Measurements from ENCODE around the gene RGPD8. TPM values are rescaled to one million over a fixed set of nuclear protein-coding genes. Genes with fewer than 3 reads are reported as not detected.

Gene RGPD8
- polyA plus RNA-seq, 1 of the 3 experiments (the other 2 are of a cell fraction), result 0.76 TPM

- peaks cover 13 to 17% of the 10 kb centered on the region in 2 experiments; a peak in 3 of 4 replicates for H3K4me1 ChIP-seq (ENCODE audit: control insufficient read depth in 1 of 2, insufficient read depth in 2 of 2, low read depth in 1 of 2, low read length in 1 of 2)
- peaks cover 12 to 16% of the 10 kb centered on the region in 2 experiments for H3K36me3 ChIP-seq (replicated peaks in 1 of 2; ENCODE audit: control insufficient read depth in 1 of 2, insufficient read depth in 2 of 2, low read length in 1 of 2)
- no peak for TF ChIP-seq MXI1 (IDR thresholded peaks at IDR 0.05; ENCODE audit: low read depth, low read length)
- TF ChIP-seq TAF1 (IDR thresholded peaks at IDR 0.05; ENCODE audit: borderline replicate concordance, low read depth, low read length), result 0 out of 2 replicates have a peak, but pooled peaks have one; percentile 6
- TF ChIP-seq FOXM1 (IDR thresholded peaks at IDR 0.05; ENCODE audit: low read depth), result no peak
- peak overlapping the region; percentile 91 for H3K4me2 ChIP-seq
- CTCF ChIA-PET, result interaction anchor here (1.1 to 1.5 kb wide), 4 partner anchors 9 to 101 kb away, joined by 3 to 6 read pairs (median 4); no protein-coding TSS in a partner anchor
- H3F3A ChIP-seq (replicated peaks; ENCODE audit: insufficient read depth), result peaks cover 30% of the 10 kb centered on the region
- H3K4me3 ChIP-seq (ENCODE audit: low read depth in 2 of 2, low read length in 1 of 2), result peak overlapping the region; percentile 89 to 99
- H3K9me3 ChIP-seq, result no peaks in the 10 kb centered on the region
- H3K9me2 ChIP-seq, result no peaks in the 10 kb centered on the region
- peak overlapping the region; percentile 87 for H2AFZ ChIP-seq (ENCODE audit: low read depth)
- H3K9ac ChIP-seq, result peak overlapping the region; percentile 94
- POLR2A ChIA-PET, result interaction anchor here (0.9 kb wide), 1 partner anchor 10 kb away, joined by 3 read pairs; no protein-coding TSS in a partner anchor
- peak; percentile 77 for DNase-seq
- H3K27me3 ChIP-seq (ENCODE audit: insufficient read depth), result no peaks in the 10 kb centered on the region
- H3K27ac ChIP-seq (ENCODE audit: low read depth in 2 of 2, low read length in 1 of 2), result peak overlapping the region; percentile 88 to 90
- H4K20me1 ChIP-seq (ENCODE audit: insufficient read depth), result peaks cover 6% of the 10 kb centered on the region; the same call in 1 of the 2 replicates
- under 1% methylated on average over 41 of the region's 77 CpGs for WGBS (ENCODE audit: low lambda C conversion rate)
- H3K79me2 ChIP-seq (ENCODE audit: insufficient read depth), result peaks cover 52% of the 10 kb centered on the region
These were observed 49.0 kb upstream of the RGPD8 start for GRCh38 chr2:112482309-112483041.

GRCh38 chr2:112481528-112482233 lies 48.2 kb upstream of the RGPD8 start, which contains the start of gene TTL:
Gene TTL, plus strand, starts transcription at chr2:112482156. Its CDS starts 189 bp downstream, at chr2:112482345.
- Histone ChIP-seq H2AFZ (ENCODE audit: low read depth) (peak within 1 kb of the TSS; percentile 91), H3K4me1 (ENCODE audit: control insufficient read depth in 1 of 2, insufficient read depth in 2 of 2, low read depth in 1 of 2, low read length in 1 of 2) (peaks cover 13 to 17% of the 10 kb centered on the region in 2 experiments; a peak in 3 of 4 replicates), H4K20me1 (ENCODE audit: insufficient read depth) (peaks cover 4% of the 10 kb centered on the region; the same call in 1 of the 2 replicates), H3K27me3 (ENCODE audit: insufficient read depth) (no peaks in the 10 kb centered on the region), H3K4me3 (ENCODE audit: low read depth in 2 of 2, low read length in 1 of 2) (peak within 1 kb of the TSS; percentile 89 to 99), H3K9me3 (no peaks in the 10 kb centered on the region), H3K9me2 (no peaks in the 10 kb centered on the region), H3K9ac (peak within 1 kb of the TSS; percentile 94), H3F3A (replicated peaks; ENCODE audit: insufficient read depth) (peaks cover 30% of the 10 kb centered on the region), H3K36me3 (replicated peaks in 1 of 2; ENCODE audit: control insufficient read depth in 1 of 2, insufficient read depth in 2 of 2, low read length in 1 of 2) (peaks cover 8 to 10% of the 10 kb centered on the region in 2 experiments), H3K4me2 (peak within 1 kb of the TSS; percentile 98), H3K27ac (ENCODE audit: low read depth in 2 of 2, low read length in 1 of 2) (peak within 1 kb of the TSS; percentile 88 to 90), H3K79me2 (ENCODE audit: insufficient read depth) (peaks cover 44% of the 10 kb centered on the region)
- CTCF ChIA-PET, result interaction anchor here (0.5 to 3.3 kb wide), 21 partner anchors 12 to 576 kb away, joined by 3 to 22 read pairs (median 6); partner anchors contain the start of genes CHCHD5 and POLR1B
- POLR2A ChIA-PET, result interaction anchor here (1.3 kb wide), 2 partner anchors 102 to 597 kb away, joined by 4 to 6 read pairs; no protein-coding TSS in a partner anchor
- DNase-seq, result peak; percentile 92
- WGBS (ENCODE audit: low lambda C conversion rate), result 2% methylated on average over 12 of the region's 82 CpGs
- TF ChIP-seq POLR2AphosphoS5 (IDR thresholded peaks at IDR 0.05; ENCODE audit: low read depth, low read length), result 0 out of 2 replicates have a peak, but pooled peaks have one; percentile 11
- 0 out of 2 replicates have a peak, but pooled peaks have one; percentile 14 for TF ChIP-seq SIN3A (IDR thresholded peaks at IDR 0.05; ENCODE audit: borderline replicate concordance, low read depth, low read length)
- TF ChIP-seq JUND (IDR thresholded peaks at IDR 0.05), result no peak
- peak; percentile 16; the same call in 1 of the 2 replicates for TF ChIP-seq NFIC (IDR thresholded peaks at IDR 0.05; ENCODE audit: borderline replicate concordance)
